Mammary epithelial cell (primary cell): ENCODE results near the gene MTIF2.

Experiments
- EZH2 ChIP-seq: IDR thresholded peaks from 2 replicates; pipeline ENCODE4 v1.6.1; 2012; ENCODE audit warnings: low read length, inconsistent platforms, borderline replicate concordance
- TF ChIP-seq, protein P1 (sequence below), 2 donors: IDR thresholded peaks in 1 of 2; conservative IDR thresholded peaks in 1 of 2; 2 replicates each; pipeline ENCODE4 v1.5.1; 2011 to 2012; ENCODE audit warnings: inconsistent platforms in 2 of 2, low read length in 2 of 2, mild to moderate bottlenecking in 2 of 2, control low read depth in 1 of 2, low read depth in 1 of 2; ENCODE audit not compliant: insufficient read depth in 1 of 2; ENCODE audit errors: extremely low read depth in 1 of 2

DNA sequence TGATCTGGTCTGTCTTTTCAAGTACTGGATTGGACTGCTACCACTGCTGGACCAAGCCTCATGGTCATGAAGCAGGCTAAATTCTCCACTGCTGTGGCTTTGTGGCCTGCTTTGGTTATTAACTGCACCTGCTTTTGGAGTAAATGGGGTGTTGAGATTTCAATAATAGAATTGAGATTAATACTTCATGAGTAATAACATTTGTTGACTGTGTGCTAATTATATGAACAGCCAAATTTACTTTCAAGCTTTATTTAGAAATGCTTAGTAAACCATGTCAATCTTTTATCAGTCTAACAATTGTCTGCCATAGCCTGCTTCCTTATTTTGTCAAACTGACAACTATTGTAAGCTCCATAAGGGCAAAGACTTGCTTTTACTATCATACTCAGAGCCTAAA is 27.4 kb upstream of the MTIF2 start:
- TF ChIP-seq, protein P1, sequence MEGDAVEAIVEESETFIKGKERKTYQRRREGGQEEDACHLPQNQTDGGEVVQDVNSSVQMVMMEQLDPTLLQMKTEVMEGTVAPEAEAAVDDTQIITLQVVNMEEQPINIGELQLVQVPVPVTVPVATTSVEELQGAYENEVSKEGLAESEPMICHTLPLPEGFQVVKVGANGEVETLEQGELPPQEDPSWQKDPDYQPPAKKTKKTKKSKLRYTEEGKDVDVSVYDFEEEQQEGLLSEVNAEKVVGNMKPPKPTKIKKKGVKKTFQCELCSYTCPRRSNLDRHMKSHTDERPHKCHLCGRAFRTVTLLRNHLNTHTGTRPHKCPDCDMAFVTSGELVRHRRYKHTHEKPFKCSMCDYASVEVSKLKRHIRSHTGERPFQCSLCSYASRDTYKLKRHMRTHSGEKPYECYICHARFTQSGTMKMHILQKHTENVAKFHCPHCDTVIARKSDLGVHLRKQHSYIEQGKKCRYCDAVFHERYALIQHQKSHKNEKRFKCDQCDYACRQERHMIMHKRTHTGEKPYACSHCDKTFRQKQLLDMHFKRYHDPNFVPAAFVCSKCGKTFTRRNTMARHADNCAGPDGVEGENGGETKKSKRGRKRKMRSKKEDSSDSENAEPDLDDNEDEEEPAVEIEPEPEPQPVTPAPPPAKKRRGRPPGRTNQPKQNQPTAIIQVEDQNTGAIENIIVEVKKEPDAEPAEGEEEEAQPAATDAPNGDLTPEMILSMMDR (conservative IDR thresholded peaks at IDR 0.05 in 1 of 2, IDR thresholded peaks at IDR 0.05 in 1 of 2; ENCODE audit: extremely low read depth in 1 of 2, insufficient read depth in 1 of 2, low read depth in 1 of 2, low read length in 2 of 2): no peak
- TF ChIP-seq EZH2: no peak
